ENCODE data around the gene OR2T6.

GRCh38 chr1:248359415-248359814 is 16.1 kb upstream of the OR2T6 start:
- no peak for TF ChIP-seq CTCF (conservative IDR thresholded peaks at IDR 0.05; ENCODE audit: low read depth, low read length)
- TF ChIP-seq EZH2 (IDR thresholded peaks at IDR 0.05; ENCODE audit: borderline replicate concordance, low read depth, low read length, poor library complexity, severe bottlenecking): no peak
